NCI-H82 (cell line): ENCODE measurements around the gene CD22.
"Not testable (repeated sequence)": the region's sequence is repeated elsewhere in the genome, so short reads cannot be mapped to it uniquely, and the experiment has no call there.

Experiments
- DNase-seq: peaks from one replicate; lab custom pipeline; 2025; lab: John Stamatoyannopoulos, UW

CD22 gene

GRCh38 chr19:35328851-35329285 lies at the start of gene CD22:
Gene CD22, plus strand, starts transcription at chr19:35329187. Its CDS starts 2,854 bp downstream, at chr19:35332041.
- DNase-seq: no peak

DNA sequence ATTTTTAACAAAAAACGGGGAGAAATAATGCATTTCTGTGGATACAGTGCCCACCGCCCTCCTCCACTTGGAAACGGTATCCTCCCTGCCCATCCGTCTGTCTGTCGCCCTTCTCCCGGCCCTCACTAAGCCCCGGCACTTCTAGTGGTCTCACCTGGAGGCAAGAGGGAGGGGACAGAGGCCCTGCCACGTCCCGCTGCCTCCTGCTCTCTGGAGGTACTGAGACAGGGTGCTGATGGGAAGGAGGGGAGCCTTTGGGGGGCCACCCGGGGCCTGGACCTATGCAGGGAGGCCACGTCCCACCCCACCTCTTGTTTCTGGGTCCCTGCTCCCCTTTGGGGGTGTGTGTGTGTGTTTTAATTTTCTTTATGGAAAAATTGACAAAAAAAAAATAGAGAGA lies 49.6 kb upstream of the CD22 start:
- DNase-seq: no peak

- DNase-seq: peak; percentile 68
Observed at GRCh38 chr19:35279985-35280821, 48.8 kb upstream of the CD22 start.

- DNase-seq: no peak
Observed at GRCh38 chr19:35281303-35281702, 47.7 kb upstream of the CD22 start.

DNA sequence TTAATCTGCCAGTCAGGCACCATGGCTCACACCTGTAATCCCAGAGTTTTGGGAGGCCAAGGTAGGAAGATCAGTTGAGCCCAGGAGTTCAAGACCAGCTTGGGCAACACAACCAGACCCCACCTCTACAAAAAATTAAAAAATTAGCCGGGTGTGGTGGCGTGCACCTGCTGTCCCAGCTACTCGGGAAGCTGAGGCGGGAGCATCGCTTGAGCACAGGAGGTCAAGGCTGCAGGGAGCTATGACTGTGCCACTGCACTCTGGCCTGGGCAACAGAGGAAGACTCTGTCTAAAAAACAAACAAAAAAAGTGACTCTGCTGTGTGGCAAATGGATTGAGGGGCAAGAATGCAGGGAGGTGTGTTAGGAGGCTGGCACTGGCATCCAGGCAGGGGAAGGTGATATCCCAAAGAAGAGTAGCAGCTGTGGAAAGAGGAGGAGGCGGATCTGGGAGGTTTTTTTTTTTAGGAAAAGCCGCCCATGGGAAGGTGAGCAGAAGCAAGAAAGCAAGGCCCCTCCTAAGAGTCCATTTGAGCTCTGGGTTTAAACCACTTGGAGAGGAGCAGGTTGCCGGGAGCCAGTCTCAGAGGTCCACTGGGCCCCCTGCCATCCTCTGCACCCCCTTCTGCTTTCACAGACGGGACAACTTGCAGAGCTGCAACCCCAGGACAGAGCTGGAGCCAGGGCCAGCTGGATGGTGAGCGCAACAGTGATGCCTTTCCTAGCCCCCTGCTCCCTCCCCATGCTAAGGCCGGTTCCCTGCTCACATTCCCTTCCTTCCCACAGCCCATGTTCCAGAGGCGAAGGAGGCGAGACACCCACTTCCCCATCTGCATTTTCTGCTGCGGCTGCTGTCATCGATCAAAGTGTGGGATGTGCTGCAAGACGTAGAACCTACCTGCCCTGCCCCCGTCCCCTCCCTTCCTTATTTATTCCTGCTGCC lies 44.6 kb upstream of the CD22 start:
- no peak for DNase-seq

GRCh38 chr19:35285095-35285449 lies 43.9 kb upstream of the CD22 start:
- no peak for DNase-seq

DNA sequence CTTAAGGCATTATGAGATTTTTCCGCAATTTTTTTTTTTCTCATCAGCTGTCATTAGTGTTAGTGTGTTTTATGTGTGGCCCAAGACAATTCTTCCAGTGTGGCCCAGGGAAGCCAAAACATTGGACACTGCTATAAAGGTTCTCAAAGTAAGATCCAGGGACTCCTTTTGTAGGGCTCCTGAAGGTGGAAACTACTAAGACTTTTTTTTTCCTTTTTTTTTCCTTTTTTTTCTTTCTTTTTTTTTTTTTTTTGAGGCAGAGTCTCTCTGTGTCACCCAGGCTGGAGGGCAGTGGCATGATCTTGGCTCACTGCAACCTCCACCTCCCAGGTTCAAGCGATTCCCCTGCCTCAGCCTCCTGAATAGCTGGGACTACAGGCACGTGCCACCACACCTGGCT lies 43.5 kb upstream of the CD22 start:
- DNase-seq: not testable (repeated sequence)

- DNase-seq: not testable (repeated sequence)
Observed at GRCh38 chr19:35286101-35286500, 42.9 kb upstream of the CD22 start.

GRCh38 chr19:35287713-35288112 lies 41.3 kb upstream of the CD22 start:
- DNase-seq: no peak

- no peak for DNase-seq
Observed at GRCh38 chr19:35288331-35288730, 40.7 kb upstream of the CD22 start.

- no peak for DNase-seq
Observed at GRCh38 chr19:35288906-35289305, 40.1 kb upstream of the CD22 start.

- DNase-seq: no peak
Observed at GRCh38 chr19:35290381-35291127, 38.4 kb upstream of the CD22 start.

DNA sequence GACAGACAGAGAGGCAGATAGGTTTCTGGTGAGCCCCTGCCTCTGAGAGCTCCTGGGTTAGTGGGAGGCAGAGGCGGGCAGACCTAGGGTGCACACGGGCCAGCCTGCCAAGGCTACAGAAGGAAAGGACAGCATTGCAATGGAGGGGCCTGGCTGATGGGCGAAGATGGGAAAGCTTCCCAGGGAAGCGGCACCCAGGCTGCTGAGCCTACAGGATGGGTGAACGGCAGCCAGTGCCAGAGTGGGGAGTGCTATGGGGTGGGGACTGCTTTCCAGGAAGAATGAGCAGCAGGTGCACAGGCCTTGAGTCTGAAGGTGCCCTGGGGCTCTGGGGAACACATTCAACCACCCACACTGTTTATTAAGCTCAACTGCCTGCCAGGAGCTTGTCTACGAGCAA lies 37.7 kb upstream of the CD22 start:
- no peak for DNase-seq

DNA sequence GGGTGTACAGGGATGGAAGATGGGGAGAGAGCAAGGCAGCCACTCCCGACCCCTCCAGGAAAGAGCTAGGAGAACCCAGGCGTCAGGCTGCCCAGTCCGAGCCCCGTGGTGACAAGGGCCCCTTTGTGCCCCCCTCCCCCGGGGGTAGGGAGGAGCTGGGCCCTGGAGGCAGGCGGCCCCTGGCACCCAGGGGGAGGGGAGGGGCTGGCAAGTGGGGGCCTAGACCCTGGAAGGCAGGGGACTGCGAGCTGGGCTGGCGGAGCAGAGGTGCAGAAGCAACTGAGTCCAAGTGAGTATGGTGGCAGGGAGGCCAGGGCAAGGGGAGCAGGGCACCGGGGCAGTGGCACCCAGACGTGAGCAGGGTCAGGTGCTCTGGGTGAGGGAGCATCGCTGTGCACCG lies 37.1 kb upstream of the CD22 start, which contains the start of gene MAG:
Gene MAG, plus strand, starts transcription at position 246 of the 400 bp plus-strand sequence. CDS start 3,248 bp downstream, outside the sequence.
- no peak for DNase-seq

GRCh38 chr19:35292421-35293362 lies 36.3 kb upstream of the CD22 start:
- DNase-seq: no peak

DNA sequence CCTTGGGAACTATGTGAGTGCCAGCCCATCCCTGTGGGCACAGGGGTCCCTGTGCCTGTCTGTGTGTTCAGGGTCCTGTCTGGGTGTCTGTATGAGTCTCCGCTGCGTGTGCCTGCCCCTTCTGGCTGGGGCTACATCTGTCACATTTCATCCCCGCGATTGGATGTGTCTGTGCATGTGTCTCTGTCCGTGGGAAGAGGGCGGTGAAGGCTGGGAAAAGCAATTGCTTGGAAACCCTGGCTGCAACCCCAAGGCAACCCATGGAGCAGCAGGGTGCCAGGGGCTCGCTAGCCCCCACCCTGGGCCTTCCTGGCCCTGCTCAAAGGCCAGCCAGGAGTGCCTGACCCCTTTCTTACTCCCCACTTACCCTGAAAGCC lies 35.6 kb upstream of the CD22 start:
- no peak for DNase-seq

DNA sequence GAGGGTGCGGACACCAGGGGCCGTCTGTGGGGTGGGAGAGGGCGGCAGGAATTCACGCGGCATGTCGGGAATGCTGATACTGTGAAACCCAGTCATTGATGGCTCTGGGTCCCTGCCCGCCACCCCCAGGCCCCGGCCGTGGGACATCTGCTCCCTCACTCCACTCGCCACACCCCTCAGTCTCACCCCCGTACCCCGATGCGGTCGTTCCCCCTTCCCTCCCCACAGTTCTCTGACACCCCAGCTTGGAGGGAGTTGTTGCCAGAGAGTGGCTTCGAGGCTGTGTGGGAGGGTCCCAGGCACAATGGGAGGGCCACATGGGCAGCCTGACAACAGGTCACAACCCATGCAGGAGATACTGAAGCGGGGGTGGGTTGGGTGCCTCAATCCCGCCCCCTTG lies 35.2 kb upstream of the CD22 start:
- no peak for DNase-seq

DNA sequence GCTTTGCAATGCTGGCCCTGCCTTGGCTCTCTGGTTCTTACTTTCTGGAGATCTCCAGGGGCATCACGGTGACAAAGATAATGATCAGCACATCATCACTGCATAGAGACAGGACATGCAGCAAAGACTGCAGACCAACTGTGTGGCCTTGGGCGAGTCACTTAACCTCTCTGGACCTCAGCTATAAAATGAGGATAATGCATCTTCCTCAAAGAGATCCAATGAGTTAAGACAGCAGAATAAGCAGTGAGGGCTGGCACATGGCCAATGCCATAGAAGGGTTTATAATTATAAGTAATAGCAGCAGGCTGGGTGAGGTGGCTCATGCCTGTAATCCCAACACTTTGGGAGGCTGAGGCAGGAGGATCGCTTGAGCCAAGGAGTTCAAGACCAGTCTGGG lies 34.7 kb upstream of the CD22 start:
- DNase-seq: peak; percentile 25

DNA sequence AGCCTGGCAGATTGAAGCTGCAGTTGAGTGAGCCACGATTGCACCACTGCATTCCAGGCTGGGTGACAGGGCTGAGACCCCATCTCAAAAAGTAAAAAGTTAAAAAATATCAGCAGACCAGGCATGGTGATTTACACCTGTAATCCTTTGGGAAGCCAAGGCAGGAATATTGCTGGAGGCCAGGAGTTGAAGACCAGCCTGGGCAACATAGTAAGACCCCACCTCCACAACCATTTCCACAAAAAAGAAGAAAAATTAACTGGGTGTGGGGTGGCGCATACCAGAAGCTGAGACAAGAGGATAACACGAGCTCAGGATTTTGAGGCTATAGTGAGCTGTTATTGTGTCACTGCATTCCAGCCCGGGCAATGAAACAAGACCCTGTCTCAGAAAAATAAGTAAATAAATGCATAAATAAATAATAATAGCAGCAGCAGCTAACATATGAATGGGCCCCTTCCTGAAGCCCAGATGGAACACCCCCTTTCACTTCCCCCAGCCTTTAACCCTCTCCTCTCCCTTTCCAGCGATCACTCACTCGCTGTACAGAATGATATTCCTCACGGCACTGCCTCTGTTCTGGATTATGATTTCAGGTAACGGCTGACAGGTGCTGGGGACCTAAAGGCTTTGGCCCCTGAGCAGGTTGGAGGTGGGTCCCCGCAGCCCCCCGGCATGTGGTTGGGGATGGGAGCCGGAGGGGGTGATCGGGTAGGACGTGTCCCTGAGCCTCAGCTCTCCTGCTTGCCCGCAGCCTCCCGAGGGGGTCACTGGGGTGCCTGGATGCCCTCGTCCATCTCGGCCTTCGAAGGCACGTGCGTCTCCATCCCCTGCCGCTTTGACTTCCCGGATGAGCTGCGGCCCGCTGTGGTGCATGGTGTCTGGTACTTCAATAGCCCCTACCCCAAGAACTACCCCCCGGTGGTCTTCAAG lies 33.9 kb upstream of the CD22 start:
- no peak for DNase-seq
